ENCODE measurements around the gene NOXRED1.

The NOXRED1 gene

GRCh38 chr14:77409131-77409533 lies 14.2 kb downstream of the NOXRED1 start:
- peak; percentile 6 for DNase-seq (ENCODE audit: low spot score)

GRCh38 chr14:77407158-77407557 lies 16.2 kb downstream of the NOXRED1 start:
- DNase-seq (ENCODE audit: low spot score), result no peak

- no peak for DNase-seq (ENCODE audit: low spot score)
Measured at GRCh38 chr14:77406718-77407117, 16.6 kb downstream of the NOXRED1 start.

GRCh38 chr14:77406086-77406485 lies 17.2 kb downstream of the NOXRED1 start:
- DNase-seq (ENCODE audit: low spot score), result no peak

- no peak for DNase-seq (ENCODE audit: low spot score)
Measured at GRCh38 chr14:77403768-77404167, 19.6 kb downstream of the NOXRED1 start.

GRCh38 chr14:77400216-77400615 lies 23.1 kb downstream of the NOXRED1 start:
- DNase-seq (ENCODE audit: low spot score), result no peak

- no peak for DNase-seq (ENCODE audit: low spot score)
Measured at GRCh38 chr14:77390188-77390587, 33.1 kb downstream of the NOXRED1 start.

GRCh38 chr14:77378701-77379100 lies 44.6 kb downstream of the NOXRED1 start:
- no peak for DNase-seq (ENCODE audit: low spot score)

- DNase-seq (ENCODE audit: low spot score), result no peak
Measured at GRCh38 chr14:77377502-77377844, 45.9 kb downstream of the NOXRED1 start.

GRCh38 chr14:77376771-77377501 lies 46.4 kb downstream of the NOXRED1 start, which contains the start of the genes SAMD15 and TMED8:
Gene SAMD15 (plus strand): TSS chr14:77377379. CDS start chr14:77377419, 40 bp downstream.
Gene TMED8 (minus strand): TSS chr14:77377094. CDS start chr14:77377053, 41 bp downstream.
- peak; percentile 79 for DNase-seq (ENCODE audit: low spot score)

- DNase-seq (ENCODE audit: low spot score), result peak; percentile 17
Measured at GRCh38 chr14:77375973-77376770, 47.2 kb downstream of the NOXRED1 start.

- no peak for DNase-seq (ENCODE audit: low spot score)
Measured at GRCh38 chr14:77375164-77375950, 48.0 kb downstream of the NOXRED1 start.

- DNase-seq (ENCODE audit: low spot score), result peak; percentile 7
Measured at GRCh38 chr14:77372304-77372841, 51.0 kb downstream of the NOXRED1 start.

GRCh38 chr14:77369285-77369684 lies 54.0 kb downstream of the NOXRED1 start:
- DNase-seq (ENCODE audit: low spot score), result no peak

GRCh38 chr14:77364146-77364545 lies 59.2 kb downstream of the NOXRED1 start:
- DNase-seq (ENCODE audit: low spot score), result no peak

- DNase-seq (ENCODE audit: low spot score), result no peak
Measured at GRCh38 chr14:77359626-77360025, 63.7 kb downstream of the NOXRED1 start.

- DNase-seq (ENCODE audit: low spot score), result no peak
Measured at GRCh38 chr14:77356899-77357298, 66.4 kb downstream of the NOXRED1 start.

GRCh38 chr14:77355811-77356210 lies 67.5 kb downstream of the NOXRED1 start:
- no peak for DNase-seq (ENCODE audit: low spot score)

- DNase-seq (ENCODE audit: low spot score), result no peak
Measured at GRCh38 chr14:77353469-77354141, 69.7 kb downstream of the NOXRED1 start.

GRCh38 chr14:77347751-77348150 lies 75.6 kb downstream of the NOXRED1 start:
- DNase-seq (ENCODE audit: low spot score), result no peak

GRCh38 chr14:77346495-77346894 lies 76.8 kb downstream of the NOXRED1 start:
- DNase-seq (ENCODE audit: low spot score), result no peak

Data from SK-N-DZ (cell line).